HG03025 (cell line): ENCODE measurements around the gene TSEN15.
"Not testable (repeated sequence)": the region's sequence is repeated elsewhere in the genome, so short reads cannot be mapped to it uniquely, and the experiment has no call there.

Experiments used
- ATAC-seq: cut with Tn5 transposase; IDR thresholded peaks from one replicate; pipeline ENCODE4 v1.9.1; 2021; ENCODE audit warnings: mild to moderate bottlenecking, moderate library complexity; ENCODE audit not compliant: unreplicated experiment, low FRiP score

Gene TSEN15

GRCh38 chr1:184096005-184096404 lies 44.5 kb downstream of the TSEN15 start:
- no peak for ATAC-seq

GRCh38 chr1:184096580-184096979 lies 45.0 kb downstream of the TSEN15 start:
- ATAC-seq, result not testable (repeated sequence)

DNA sequence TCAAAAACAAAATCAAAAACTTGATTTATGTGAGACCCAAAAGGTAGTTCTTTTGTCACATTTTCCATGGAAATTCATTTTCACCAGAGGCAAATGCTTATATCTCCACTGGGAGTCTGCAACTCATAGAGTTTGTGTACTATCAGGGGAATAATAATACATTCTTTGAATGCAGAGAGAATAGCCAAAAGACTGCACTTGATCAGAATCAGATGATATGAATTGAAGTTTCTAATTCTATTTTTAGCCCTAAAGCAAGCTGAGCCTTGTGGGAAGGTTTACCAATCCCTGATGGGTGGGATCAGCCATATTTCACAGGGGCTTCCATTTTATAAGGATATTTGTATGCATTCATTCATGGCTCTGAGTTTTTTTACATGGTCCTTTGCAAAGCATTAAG lies 49.6 kb downstream of the TSEN15 start:
- no peak for ATAC-seq

GRCh38 chr1:184101571-184101970 lies 50.0 kb downstream of the TSEN15 start:
- ATAC-seq, result no peak

- ATAC-seq, result no peak
Observed at GRCh38 chr1:184110272-184111204, 59.0 kb downstream of the TSEN15 start.

DNA sequence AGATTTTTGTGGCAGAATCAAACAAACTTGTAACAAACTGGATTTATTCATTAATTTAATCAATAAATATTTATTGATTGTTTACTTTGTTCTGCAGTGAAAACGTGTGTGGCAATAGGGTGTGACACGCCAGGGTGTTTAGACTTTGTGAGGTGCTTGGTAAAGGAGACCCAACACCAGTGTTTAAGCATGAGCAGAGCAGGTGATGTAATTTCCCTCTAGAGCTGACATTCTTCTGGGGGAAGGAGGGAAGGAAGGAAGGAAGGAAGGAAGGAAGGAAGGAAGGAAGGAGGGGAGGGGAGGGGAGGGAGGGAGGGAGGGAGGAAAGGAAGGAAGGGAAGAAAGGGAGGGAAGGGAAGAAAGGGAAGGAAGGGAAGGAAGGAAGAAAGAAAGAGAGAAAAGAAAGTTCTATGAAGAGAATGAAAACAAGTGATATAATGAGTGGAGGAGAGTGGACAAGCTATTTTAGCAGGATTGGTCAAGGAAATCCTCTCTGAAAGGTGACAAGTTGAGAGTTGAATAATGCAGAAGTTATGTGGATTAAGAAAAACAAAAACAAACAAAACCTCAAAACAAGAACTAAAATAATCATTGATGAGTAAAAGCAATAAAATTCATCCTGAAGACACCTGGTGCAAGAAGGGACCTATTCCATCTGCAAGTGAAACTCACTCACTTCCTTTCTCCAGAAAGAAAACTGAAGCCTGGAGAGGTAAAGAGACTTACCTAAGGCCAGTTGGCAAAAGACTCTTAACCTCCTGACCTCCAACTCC lies 60.8 kb downstream of the TSEN15 start:
- no peak for ATAC-seq

DNA sequence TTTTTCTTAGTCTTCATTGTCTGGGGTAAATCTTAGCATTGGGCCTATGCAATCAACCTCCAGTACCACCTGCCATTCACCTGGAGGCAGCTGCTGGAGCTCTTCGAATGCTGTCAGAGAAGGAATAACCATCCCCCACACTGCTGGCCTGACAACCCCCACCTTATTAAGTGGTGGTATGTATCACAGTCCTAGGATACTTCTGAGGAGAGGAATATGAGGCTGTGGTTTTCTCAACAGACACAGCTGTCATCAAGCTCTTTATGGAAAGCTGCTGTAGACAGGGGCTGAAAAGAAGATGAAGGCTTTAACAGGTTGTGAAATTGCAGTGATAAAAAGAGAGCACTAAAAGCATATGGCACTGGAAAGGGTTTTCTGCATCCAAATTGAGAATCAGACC lies 61.7 kb downstream of the TSEN15 start:
- no peak for ATAC-seq

DNA sequence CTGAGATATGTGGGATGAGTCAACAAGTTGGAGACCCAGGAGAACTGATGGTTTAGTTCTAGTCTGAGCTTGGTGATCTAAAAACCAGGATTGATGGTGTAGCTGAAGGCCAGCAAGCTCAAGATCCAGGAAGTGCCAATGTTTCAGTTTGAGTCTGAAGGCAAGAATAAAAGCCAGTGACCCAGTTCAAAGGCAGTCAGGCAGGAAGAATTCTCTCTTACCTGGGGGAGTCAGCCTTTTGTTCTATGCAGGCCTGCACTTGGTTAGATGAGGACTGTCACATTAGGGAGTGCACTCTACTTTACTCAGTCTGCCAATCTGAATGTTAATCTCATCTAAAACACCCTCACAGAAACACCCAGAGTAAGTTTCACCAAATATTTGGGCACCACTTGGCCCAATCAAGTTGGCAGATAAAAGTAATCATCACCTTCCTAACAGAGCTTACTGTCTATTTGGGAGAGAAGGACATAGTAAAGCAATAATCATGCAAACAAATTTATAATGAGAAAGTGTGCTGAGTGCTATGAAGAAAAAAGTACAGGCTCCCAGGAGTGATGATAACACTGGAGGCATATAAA lies 63.4 kb downstream of the TSEN15 start:
- ATAC-seq, result no peak

GRCh38 chr1:184116287-184116686 lies 64.8 kb downstream of the TSEN15 start:
- no peak for ATAC-seq

DNA sequence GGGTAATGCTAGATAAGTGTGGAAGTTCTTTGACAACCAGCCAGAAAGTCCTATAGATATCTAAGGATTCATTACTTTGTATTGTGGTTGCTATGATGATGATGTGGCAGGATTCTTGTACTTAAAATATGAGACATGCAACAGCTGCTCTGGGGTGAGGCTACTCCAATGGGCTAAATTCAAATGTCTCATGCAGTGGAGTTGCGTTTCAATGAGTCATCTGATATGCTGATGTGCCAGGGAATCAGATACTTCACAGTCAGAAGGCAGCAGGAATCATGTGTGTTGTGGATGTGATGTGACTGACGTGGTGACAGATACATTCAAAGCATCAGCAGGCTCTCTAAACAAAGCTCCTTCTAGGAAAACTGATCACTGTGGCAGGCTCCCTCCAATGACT lies 66.5 kb downstream of the TSEN15 start:
- no peak for ATAC-seq
